ENCODE measurements around the gene SPSB3.

DNA sequence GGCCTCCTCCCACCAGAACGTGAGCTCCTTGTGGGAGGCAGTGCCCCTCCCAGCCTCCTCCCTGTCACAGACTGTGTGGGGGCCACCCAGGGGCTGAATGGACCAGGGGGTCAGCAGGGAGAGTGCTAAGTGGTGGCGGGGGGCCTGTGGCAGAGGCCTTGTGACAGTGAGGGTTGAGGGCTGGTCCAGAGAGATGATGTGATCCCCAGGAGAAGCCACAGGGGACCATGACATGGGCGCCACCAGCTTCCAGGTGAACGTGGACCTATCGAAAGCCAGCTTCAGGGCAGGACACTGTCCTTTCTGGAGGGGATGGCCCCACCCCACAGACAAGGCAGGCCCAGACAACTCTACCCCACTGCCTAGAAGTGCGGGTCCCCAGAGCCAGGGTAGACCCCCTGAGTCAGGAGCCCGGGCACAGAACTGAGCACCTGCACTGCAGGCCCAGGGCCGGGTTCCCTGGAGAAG is 3.1 kb downstream of the SPSB3 start:
- TF ChIP-seq CTCF (IDR thresholded peaks at IDR 0.05 in 4 of 5, conservative IDR thresholded peaks at IDR 0.05 in 1 of 5) (no peak), POLR2A (IDR thresholded peaks at IDR 0.05) (no peak)

All from gastrocnemius medialis (tissue), 4 donors.